NCI-H226 (cell line): ENCODE measurements around the gene KCNJ16.

Source experiments
- DNase-seq: peaks from one replicate; pipeline ENCODE4 v3.0.0-alpha.2; 2015

The KCNJ16 gene

GRCh38 chr17:70132505-70132904 lies 57.5 kb downstream of the KCNJ16 start:
- DNase-seq, result no peak

GRCh38 chr17:70134042-70134441 lies 59.0 kb downstream of the KCNJ16 start:
- DNase-seq, result no peak

GRCh38 chr17:70134777-70135176 lies 59.8 kb downstream of the KCNJ16 start:
- no peak for DNase-seq

GRCh38 chr17:70136131-70136530 lies 61.1 kb downstream of the KCNJ16 start:
- no peak for DNase-seq

GRCh38 chr17:70137451-70138230 lies 62.6 kb downstream of the KCNJ16 start:
- DNase-seq, result peak; percentile 54

- no peak for DNase-seq
Observed at GRCh38 chr17:70138291-70138865, 63.4 kb downstream of the KCNJ16 start.

- no peak for DNase-seq
Observed at GRCh38 chr17:70139449-70139993, 64.5 kb downstream of the KCNJ16 start.

- no peak for DNase-seq
Observed at GRCh38 chr17:70144260-70144846, 69.3 kb downstream of the KCNJ16 start.

GRCh38 chr17:70153210-70153609 lies 78.2 kb downstream of the KCNJ16 start:
- no peak for DNase-seq

GRCh38 chr17:70157151-70157550 lies 82.1 kb downstream of the KCNJ16 start:
- no peak for DNase-seq

GRCh38 chr17:70158180-70158579 lies 83.2 kb downstream of the KCNJ16 start:
- DNase-seq, result no peak

GRCh38 chr17:70158591-70158990 lies 83.6 kb downstream of the KCNJ16 start:
- DNase-seq, result no peak

GRCh38 chr17:70159980-70160379 lies 85.0 kb downstream of the KCNJ16 start:
- DNase-seq, result no peak

GRCh38 chr17:70161519-70161918 lies 86.5 kb downstream of the KCNJ16 start:
- DNase-seq, result no peak

GRCh38 chr17:70165383-70165782 lies 90.4 kb downstream of the KCNJ16 start:
- no peak for DNase-seq

- no peak for DNase-seq
Observed at GRCh38 chr17:70166615-70167014, 91.6 kb downstream of the KCNJ16 start.

GRCh38 chr17:70168044-70168976 lies 93.3 kb downstream of the KCNJ16 start:
- DNase-seq, result no peak

- peak; percentile 37 for DNase-seq
Observed at GRCh38 chr17:70168977-70169708, 94.1 kb downstream of the KCNJ16 start, which contains the start of gene KCNJ2. Gene KCNJ2, plus strand, starts transcription at chr17:70169532. Its CDS starts 5,508 bp downstream, at chr17:70175040.

- DNase-seq, result no peak
Observed at GRCh38 chr17:70169709-70170597, 94.9 kb downstream of the KCNJ16 start.

- no peak for DNase-seq
Observed at GRCh38 chr17:70171159-70171558, 96.1 kb downstream of the KCNJ16 start.

- DNase-seq, result no peak
Observed at GRCh38 chr17:70172449-70172848, 97.4 kb downstream of the KCNJ16 start.
